MM.1S (cell line): ENCODE data around the gene LRRC49.

Source experiments
- DNase-seq: peaks from one replicate; pipeline ENCODE4 v3.0.0-alpha.2; 2015
- H2AFZ ChIP-seq: fragments of 300-600 bp; sonication (generic); 2 replicates; pipeline ENCODE4 v1.6.0; 2016; ENCODE audit warnings: antibody characterized with exemption, low read length
- H3F3A ChIP-seq: fragments of 300-600 bp; sonication (generic); 2 replicates; pipeline ENCODE4 v1.6.1; 2016; ENCODE audit warnings: mild to moderate bottlenecking, antibody characterized with exemption, low read length, moderate library complexity, mixed read lengths; ENCODE audit not compliant: insufficient read depth
- H3K27ac ChIP-seq: fragments of 300-600 bp; sonication (generic); 2 replicates; pipeline ENCODE4 v1.5.1; 2016; ENCODE audit warnings: mild to moderate bottlenecking, low read length
- H3K27me3 ChIP-seq: fragments of 300-600 bp; sonication (generic); replicated peaks from 2 replicates; pipeline ENCODE4 v1.6.0; 2016; ENCODE audit warnings: low read length; ENCODE audit not compliant: insufficient read depth
- H3K36me3 ChIP-seq: fragments of 300-600 bp; sonication (generic); replicated peaks from 2 replicates; pipeline ENCODE4 v1.6.1; 2016; ENCODE audit warnings: mild to moderate bottlenecking, low read length, mixed read lengths; ENCODE audit not compliant: insufficient read depth
- H3K4me1 ChIP-seq: fragments of 300-600 bp; sonication (generic); 2 replicates; pipeline ENCODE4 v1.6.1; 2016; ENCODE audit warnings: low read length, mixed read lengths
- H3K4me2 ChIP-seq: fragments of 300-600 bp; sonication (generic); 2 replicates; pipeline ENCODE4 v1.6.0; 2016; ENCODE audit warnings: low read depth, low read length
- H3K4me3 ChIP-seq: fragments of 300-600 bp; sonication (generic); 2 replicates; pipeline ENCODE4 v1.5.1; 2016; ENCODE audit warnings: low read length, mixed read lengths
- H3K79me2 ChIP-seq: fragments of 300-600 bp; sonication (generic); 2 replicates; pipeline ENCODE4 v1.6.1; 2016; ENCODE audit warnings: mixed run types, low read length, mixed read lengths
- H3K9ac ChIP-seq: fragments of 300-600 bp; sonication (generic); 2 replicates; pipeline ENCODE4 v1.6.1; 2016; ENCODE audit warnings: low read length, mixed read lengths
- H3K9me2 ChIP-seq: fragments of 300-600 bp; sonication (generic); replicated peaks from 2 replicates; pipeline ENCODE4 v1.6.1; 2016; ENCODE audit warnings: mild to moderate bottlenecking, low read length, mixed read lengths; ENCODE audit not compliant: insufficient read depth
- H3K9me3 ChIP-seq: fragments of 300-600 bp; sonication (generic); replicated peaks from 2 replicates; pipeline ENCODE4 v1.6.1; 2016; ENCODE audit warnings: mild to moderate bottlenecking, low read length, mixed read lengths; ENCODE audit not compliant: insufficient read depth
- H4K20me1 ChIP-seq: fragments of 300-600 bp; sonication (generic); 2 replicates; pipeline ENCODE4 v1.6.1; 2016; ENCODE audit warnings: mild to moderate bottlenecking, low read length, moderate library complexity, mixed read lengths; ENCODE audit not compliant: insufficient read depth
- CTCF ChIP-seq: fragments of 300-600 bp; sonication (generic); IDR thresholded peaks from 2 replicates; pipeline ENCODE4 v1.5.1; 2016; ENCODE audit warnings: antibody characterized with exemption, low read length, mixed read lengths
- EZH2 ChIP-seq: fragments of 300-600 bp; sonication (generic); optimal IDR thresholded peaks from 2 replicates; pipeline ENCODE3; 2017; ENCODE audit warnings: low read depth, mild to moderate bottlenecking, antibody characterized with exemption, low read length, mixed read lengths
- EZH2phosphoT487 ChIP-seq: fragments of 300-600 bp; sonication (generic); IDR thresholded peaks from 2 replicates; pipeline ENCODE4 v1.6.1; 2018; ENCODE audit warnings: antibody characterized with exemption, low read length

The LRRC49 gene

DNA sequence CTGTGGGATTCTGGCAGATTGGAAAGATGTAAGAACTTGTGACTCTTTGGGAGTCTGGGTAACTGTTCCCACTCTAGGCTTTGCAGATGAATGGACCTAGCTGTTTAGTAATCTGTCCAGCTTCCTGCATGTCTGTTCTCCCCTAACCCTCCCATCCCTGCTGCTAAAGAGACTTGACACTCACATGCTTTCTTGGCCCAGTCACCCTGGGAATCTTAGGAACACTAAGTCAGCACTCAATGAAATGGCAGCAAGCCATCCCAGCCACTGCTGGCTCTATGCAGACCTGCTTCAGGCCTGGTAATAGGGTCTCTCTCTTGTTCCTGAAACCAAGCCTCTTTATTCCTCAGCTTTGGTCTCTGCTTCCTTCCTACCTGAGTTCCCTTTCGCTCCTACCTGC, 158.9 kb downstream of the LRRC49 start:
- no peaks in the 10 kb centered on the region for H3K27me3 ChIP-seq
- no peak overlapping the region for H3K9ac ChIP-seq
- no peaks in the 10 kb centered on the region for H3K4me1 ChIP-seq
- H3K4me2 ChIP-seq: no peak overlapping the region
- H3K9me3 ChIP-seq: no peaks in the 10 kb centered on the region
- no peaks in the 10 kb centered on the region for H3F3A ChIP-seq
- H3K27ac ChIP-seq: no peak overlapping the region
- no peaks in the 10 kb centered on the region for H3K36me3 ChIP-seq
- H2AFZ ChIP-seq: no peak overlapping the region
- DNase-seq: no peak
- H3K4me3 ChIP-seq: no peak overlapping the region
- H4K20me1 ChIP-seq: no peaks in the 10 kb centered on the region
- TF ChIP-seq CTCF: no peak
- no peak for TF ChIP-seq EZH2phosphoT487
- no peak for TF ChIP-seq EZH2
- H3K79me2 ChIP-seq: no peaks in the 10 kb centered on the region
- no peaks in the 10 kb centered on the region for H3K9me2 ChIP-seq

DNA sequence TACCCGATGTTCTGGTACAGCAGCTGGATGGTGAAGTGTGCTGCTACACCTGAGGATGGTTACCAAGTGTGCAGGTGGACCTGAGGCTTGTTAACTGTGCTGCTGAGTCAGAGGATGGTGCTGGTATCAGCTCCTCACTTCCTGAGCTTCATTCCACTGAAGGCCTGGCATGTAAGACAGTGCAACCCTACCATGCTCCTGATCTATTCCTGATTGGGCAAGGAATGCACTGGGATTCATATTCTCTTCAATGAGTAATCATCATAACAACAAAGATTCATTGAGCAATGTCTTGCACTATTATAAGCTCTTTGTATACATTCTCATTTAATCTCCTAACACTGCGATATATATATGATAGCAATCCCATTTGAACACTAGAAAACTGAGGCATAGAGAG, 159.7 kb downstream of the LRRC49 start:
- H3K9me3 ChIP-seq: no peaks in the 10 kb centered on the region
- no peak overlapping the region for H3K27ac ChIP-seq
- H3K9ac ChIP-seq: no peak overlapping the region
- no peak overlapping the region for H2AFZ ChIP-seq
- no peaks in the 10 kb centered on the region for H3K27me3 ChIP-seq
- no peak overlapping the region for H3K4me2 ChIP-seq
- TF ChIP-seq CTCF (no peak), EZH2 (no peak), EZH2phosphoT487 (no peak)
- no peaks in the 10 kb centered on the region for H4K20me1 ChIP-seq
- H3K9me2 ChIP-seq: no peaks in the 10 kb centered on the region
- no peaks in the 10 kb centered on the region for H3K79me2 ChIP-seq
- no peak for DNase-seq
- no peak overlapping the region for H3K4me3 ChIP-seq
- no peaks in the 10 kb centered on the region for H3F3A ChIP-seq
- H3K36me3 ChIP-seq: no peaks in the 10 kb centered on the region
- no peaks in the 10 kb centered on the region for H3K4me1 ChIP-seq

- Histone ChIP-seq H3K27me3 (no peaks in the 10 kb centered on the region), H2AFZ (no peak overlapping the region), H3K27ac (no peak overlapping the region), H3K79me2 (no peaks in the 10 kb centered on the region), H3K4me1 (no peaks in the 10 kb centered on the region), H4K20me1 (no peaks in the 10 kb centered on the region), H3K4me3 (no peak overlapping the region), H3K9me3 (no peaks in the 10 kb centered on the region), H3K9ac (no peak overlapping the region), H3K9me2 (no peaks in the 10 kb centered on the region), H3F3A (no peaks in the 10 kb centered on the region), H3K4me2 (no peak overlapping the region), H3K36me3 (no peaks in the 10 kb centered on the region)
- no peak for DNase-seq
- TF ChIP-seq EZH2: no peak
- no peak for TF ChIP-seq EZH2phosphoT487
- no peak for TF ChIP-seq CTCF
These were observed 161.8 kb downstream of the LRRC49 start for GRCh38 chr15:71054286-71054952.
